Smooth muscle cell (in vitro differentiated cells): ENCODE measurements around the gene NAALAD2. TPM values are rescaled to one million over a fixed set of nuclear protein-coding genes. Genes with fewer than 3 reads are reported as not detected.

ENCODE experiments used
- DNase-seq: peaks from one replicate; lab custom pipeline; 2025; ENCODE audit not compliant: unreplicated experiment; lab: John Stamatoyannopoulos, UW
- H2AFZ ChIP-seq: fragments of 200-600 bp; sonication (generic); 2 replicates; pipeline ENCODE4 v1.6.0; 2016; ENCODE audit warnings: antibody characterized with exemption, low read depth, mild to moderate bottlenecking
- H3F3A ChIP-seq: fragments of 200-600 bp; sonication (generic); 2 replicates; pipeline ENCODE4 v1.6.0; 2017; ENCODE audit warnings: antibody characterized with exemption, low read depth
- H3K27ac ChIP-seq: fragments of 200-600 bp; sonication (generic); 2 replicates; pipeline ENCODE4 v1.5.1; 2016; ENCODE audit warnings: low read depth, mild to moderate bottlenecking
- H3K27me3 ChIP-seq: fragments of 200-600 bp; sonication (generic); 2 replicates; pipeline ENCODE4 v1.6.1; 2016; ENCODE audit warnings: low read depth, mild to moderate bottlenecking
- H3K36me3 ChIP-seq: fragments of 200-600 bp; sonication (generic); 2 replicates; pipeline ENCODE4 v1.5.1; 2016; ENCODE audit warnings: low read depth
- H3K4me1 ChIP-seq: fragments of 200-600 bp; sonication (generic); 2 replicates; pipeline ENCODE4 v1.5.1; 2016; ENCODE audit warnings: low read depth
- H3K4me2 ChIP-seq: fragments of 200-600 bp; sonication (generic); 2 replicates; pipeline ENCODE4 v1.6.0; 2016; ENCODE audit warnings: mild to moderate bottlenecking
- H3K4me3 ChIP-seq: fragments of 200-600 bp; sonication (generic); 2 replicates; pipeline ENCODE4 v1.5.1; 2016; ENCODE audit warnings: mild to moderate bottlenecking
- H3K79me2 ChIP-seq: fragments of 200-600 bp; sonication (generic); 2 replicates; pipeline ENCODE4 v1.6.0; 2016; ENCODE audit warnings: low read depth, mild to moderate bottlenecking
- H3K9ac ChIP-seq: fragments of 200-600 bp; sonication (generic); 2 replicates; pipeline ENCODE4 v1.6.0; 2016; ENCODE audit warnings: low read depth
- H3K9me3 ChIP-seq: fragments of 200-600 bp; sonication (generic); replicated peaks from 2 replicates; pipeline ENCODE4 v1.5.1; 2016; ENCODE audit warnings: low read depth
- H4K20me1 ChIP-seq: fragments of 200-600 bp; sonication (generic); 2 replicates; pipeline ENCODE4 v1.6.0; 2016; ENCODE audit warnings: low read depth
- WGBS: methylation state at CpG from one replicate; pipeline ENCODE4 v1.1.7; 2016; ENCODE audit warnings: low lambda C conversion rate; 5-methylcytosine and 5-hydroxymethylcytosine counted together
- polyA plus RNA-seq: library from polyadenylated mRNA; unstranded; fragments of >200 nt; fragmentation: Nextera tagmentation; extraction: Ambion mirVana; gene quantifications from 2 replicates; pipeline ENCODE4 v1.2.1, GENCODE V29; 2016
- total RNA-seq: library from RNA; depleted of rRNA; stranded (reverse); fragments of >200 nt; gene quantifications from 2 replicates; pipeline ENCODE4 v1.2.3, GENCODE V29; 2014
- TF ChIP-seq, protein P1 (sequence below): fragments of 200-600 bp; sonication (generic); IDR thresholded peaks from 2 replicates; pipeline ENCODE4 v1.5.1; 2017; ENCODE audit warnings: borderline replicate concordance, mild to moderate bottlenecking, antibody characterized with exemption; ENCODE audit not compliant: insufficient read depth, poor library complexity, severe bottlenecking

Gene NAALAD2
- total and polyA plus RNA-seq, 2 experiments from 2014 or later: 1.3 to 9.6 TPM

DNA sequence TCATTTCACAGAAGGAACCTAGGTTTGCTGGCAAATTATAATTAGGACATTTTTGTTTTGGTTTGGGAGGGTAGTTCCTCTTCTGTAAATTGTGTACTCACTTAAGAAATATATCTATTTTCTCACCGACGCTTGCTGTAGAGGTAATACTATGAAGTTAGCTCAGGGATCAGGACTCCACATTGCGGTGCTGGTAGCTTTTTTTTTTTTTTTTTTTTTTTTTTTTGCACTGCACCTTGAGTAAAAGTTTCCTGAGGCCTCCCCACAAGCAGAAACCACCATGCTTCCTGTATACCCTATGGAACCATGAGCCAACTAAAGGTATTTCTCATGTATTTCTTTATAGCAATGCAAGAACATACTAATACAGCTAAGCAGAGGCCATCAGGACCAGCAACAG is 34.0 kb upstream of the NAALAD2 start:
- H2AFZ ChIP-seq: no peak overlapping the region
- no peaks in the 10 kb centered on the region for H4K20me1 ChIP-seq
- no peaks in the 10 kb centered on the region for H3F3A ChIP-seq
- no peaks in the 10 kb centered on the region for H3K36me3 ChIP-seq
- no peaks in the 10 kb centered on the region for H3K4me1 ChIP-seq
- H3K27me3 ChIP-seq: no peaks in the 10 kb centered on the region
- H3K9ac ChIP-seq: no peak overlapping the region
- no peak overlapping the region for H3K27ac ChIP-seq
- H3K4me3 ChIP-seq: no peak overlapping the region
- DNase-seq: no peak
- H3K79me2 ChIP-seq: no peaks in the 10 kb centered on the region
- H3K4me2 ChIP-seq: no peak overlapping the region
- no peaks in the 10 kb centered on the region for H3K9me3 ChIP-seq
- WGBS: 94% methylated on average over 3 of the region's 3 CpGs
- TF ChIP-seq, protein P1, sequence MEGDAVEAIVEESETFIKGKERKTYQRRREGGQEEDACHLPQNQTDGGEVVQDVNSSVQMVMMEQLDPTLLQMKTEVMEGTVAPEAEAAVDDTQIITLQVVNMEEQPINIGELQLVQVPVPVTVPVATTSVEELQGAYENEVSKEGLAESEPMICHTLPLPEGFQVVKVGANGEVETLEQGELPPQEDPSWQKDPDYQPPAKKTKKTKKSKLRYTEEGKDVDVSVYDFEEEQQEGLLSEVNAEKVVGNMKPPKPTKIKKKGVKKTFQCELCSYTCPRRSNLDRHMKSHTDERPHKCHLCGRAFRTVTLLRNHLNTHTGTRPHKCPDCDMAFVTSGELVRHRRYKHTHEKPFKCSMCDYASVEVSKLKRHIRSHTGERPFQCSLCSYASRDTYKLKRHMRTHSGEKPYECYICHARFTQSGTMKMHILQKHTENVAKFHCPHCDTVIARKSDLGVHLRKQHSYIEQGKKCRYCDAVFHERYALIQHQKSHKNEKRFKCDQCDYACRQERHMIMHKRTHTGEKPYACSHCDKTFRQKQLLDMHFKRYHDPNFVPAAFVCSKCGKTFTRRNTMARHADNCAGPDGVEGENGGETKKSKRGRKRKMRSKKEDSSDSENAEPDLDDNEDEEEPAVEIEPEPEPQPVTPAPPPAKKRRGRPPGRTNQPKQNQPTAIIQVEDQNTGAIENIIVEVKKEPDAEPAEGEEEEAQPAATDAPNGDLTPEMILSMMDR: no peak

DNA sequence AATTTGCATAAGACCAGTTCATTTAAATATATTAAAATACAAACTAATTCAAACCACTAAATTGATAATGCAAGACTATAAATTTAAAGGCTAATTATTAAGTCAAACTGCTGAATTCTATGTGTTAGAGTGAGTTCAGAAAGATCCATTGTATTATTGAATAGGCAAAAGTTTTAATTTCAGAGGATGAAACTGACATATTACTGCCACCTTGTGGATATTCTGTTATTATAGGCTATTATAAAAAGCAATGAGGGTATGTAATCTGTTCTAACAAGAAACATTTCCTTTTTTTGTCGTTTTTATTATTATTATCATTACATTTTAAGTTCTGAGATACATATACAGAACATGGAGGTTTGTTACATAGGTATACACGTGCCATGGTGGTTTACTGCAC is 20.9 kb upstream of the NAALAD2 start:
- no peaks in the 10 kb centered on the region for H3K4me1 ChIP-seq
- H3K9ac ChIP-seq: no peak overlapping the region
- H3K27me3 ChIP-seq: no peaks in the 10 kb centered on the region
- no peaks in the 10 kb centered on the region for H3K36me3 ChIP-seq
- 11% methylated on average over 2 of the region's 2 CpGs for WGBS
- H3K4me3 ChIP-seq: no peak overlapping the region
- H3K79me2 ChIP-seq: no peaks in the 10 kb centered on the region
- no peaks in the 10 kb centered on the region for H3F3A ChIP-seq
- H2AFZ ChIP-seq: no peak overlapping the region
- H4K20me1 ChIP-seq: no peaks in the 10 kb centered on the region
- no peak for DNase-seq
- H3K4me2 ChIP-seq: no peak overlapping the region
- no peak overlapping the region for H3K27ac ChIP-seq
- TF ChIP-seq, protein P1: peak; percentile 48
- no peaks in the 10 kb centered on the region for H3K9me3 ChIP-seq

DNA sequence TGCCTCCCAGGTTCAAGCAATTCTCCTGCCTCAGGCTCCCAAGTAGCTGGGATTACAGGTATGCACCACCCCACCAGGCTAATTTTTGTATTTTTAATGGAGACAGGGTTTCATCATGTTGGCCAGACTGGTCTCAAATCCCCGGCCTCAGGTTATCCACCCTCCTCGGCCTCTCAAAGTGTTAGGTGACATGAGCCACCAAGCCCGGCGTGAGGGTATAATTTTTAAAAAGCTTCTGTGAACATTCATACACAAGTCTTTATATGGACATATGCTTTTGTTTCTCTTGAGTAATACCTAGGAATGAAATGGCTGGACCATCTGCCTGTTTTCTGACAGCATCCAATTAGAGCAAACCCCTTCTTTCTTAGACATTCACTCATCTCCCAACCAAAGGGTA is 14.3 kb upstream of the NAALAD2 start:
- no peak overlapping the region for H3K27ac ChIP-seq
- DNase-seq: no peak
- H3K9ac ChIP-seq: no peak overlapping the region
- TF ChIP-seq, protein P1: no peak
- H2AFZ ChIP-seq: no peak overlapping the region
- no peaks in the 10 kb centered on the region for H3K9me3 ChIP-seq
- no peaks in the 10 kb centered on the region for H3K4me1 ChIP-seq
- no peaks in the 10 kb centered on the region for H4K20me1 ChIP-seq
- 92% methylated on average over 4 of the region's 4 CpGs for WGBS
- no peak overlapping the region for H3K4me3 ChIP-seq
- no peaks in the 10 kb centered on the region for H3K27me3 ChIP-seq
- no peaks in the 10 kb centered on the region for H3K79me2 ChIP-seq
- no peaks in the 10 kb centered on the region for H3F3A ChIP-seq
- H3K4me2 ChIP-seq: no peak overlapping the region
- H3K36me3 ChIP-seq: no peaks in the 10 kb centered on the region

DNA sequence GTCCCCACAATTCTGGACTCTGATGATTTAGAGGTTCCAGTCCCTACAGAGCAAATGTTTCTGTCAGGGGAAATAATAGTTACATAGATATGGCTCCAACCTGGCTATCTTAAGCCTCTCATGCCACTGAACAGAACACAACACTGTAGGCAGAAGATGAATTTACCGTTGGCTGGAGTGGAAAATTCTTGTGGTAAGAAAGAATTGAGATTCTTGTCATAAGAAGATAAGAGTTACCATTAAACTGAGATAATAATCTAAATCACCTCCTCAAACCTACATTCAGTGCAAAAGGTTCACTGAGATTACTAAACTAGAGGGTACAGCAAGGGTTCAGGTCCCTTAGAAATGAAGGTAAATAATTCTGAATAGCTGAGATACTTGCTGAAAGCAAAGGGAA is 10.1 kb upstream of the NAALAD2 start:
- H3K79me2 ChIP-seq: no peaks in the 10 kb centered on the region
- H2AFZ ChIP-seq: no peak overlapping the region
- H3K27ac ChIP-seq: no peak overlapping the region
- H3K27me3 ChIP-seq: no peaks in the 10 kb centered on the region
- H3K9ac ChIP-seq: no peak overlapping the region
- WGBS: 19% methylated on average over 1 of the region's 1 CpG
- H3K4me1 ChIP-seq: no peaks in the 10 kb centered on the region
- TF ChIP-seq, protein P1: no peak
- no peaks in the 10 kb centered on the region for H3K36me3 ChIP-seq
- H3F3A ChIP-seq: no peaks in the 10 kb centered on the region
- H3K4me3 ChIP-seq: no peak overlapping the region
- no peak for DNase-seq
- H3K4me2 ChIP-seq: no peak overlapping the region
- H3K9me3 ChIP-seq: no peaks in the 10 kb centered on the region
- H4K20me1 ChIP-seq: no peaks in the 10 kb centered on the region
